Stimulated activated CD4-positive, alpha-beta T cell treated with anti-CD3 and anti-CD28 coated beads, TNF-alpha, amount 100 ng/mL, for 24 hours (primary cell): ENCODE measurements around the gene GRAMD1A.

Experiments
- DNase-seq, 3 experiments: peaks; one replicate each; pipeline ENCODE4 v3.0.0-alpha.2; 2020; ENCODE audit warnings: low read depth in 3 of 3

GRAMD1A gene

DNA sequence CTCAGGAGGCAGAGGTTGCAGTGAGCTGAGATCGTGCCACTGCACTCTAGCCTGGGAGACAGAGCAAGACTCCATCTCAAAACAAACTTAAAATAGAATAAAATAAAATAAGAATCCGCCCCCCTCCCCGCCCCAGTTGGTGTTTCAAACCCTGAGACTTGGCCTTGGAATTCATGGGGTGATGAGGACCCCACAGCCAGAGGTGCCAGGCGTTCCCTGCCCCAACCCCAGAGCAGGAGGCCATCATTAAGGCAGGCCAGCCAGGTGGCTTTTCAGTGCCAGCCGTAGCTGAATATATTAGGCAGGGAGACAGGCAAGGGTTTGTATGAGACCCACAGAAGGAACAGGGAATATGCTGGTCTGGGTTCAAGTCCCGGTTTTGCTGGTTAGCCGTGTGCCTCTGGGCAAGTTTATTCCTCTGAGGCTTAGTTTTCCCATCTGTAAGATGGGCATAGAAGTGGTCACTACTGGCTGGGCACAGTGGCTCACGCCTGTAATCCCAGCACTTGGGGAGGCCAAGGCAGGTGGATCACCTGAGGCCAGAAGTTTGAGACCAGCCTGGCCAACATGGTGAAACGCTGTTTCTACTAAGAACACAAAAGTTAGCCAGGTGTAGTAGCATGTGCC is 53.7 kb downstream of the GRAMD1A start:
- DNase-seq = no peak

DNA sequence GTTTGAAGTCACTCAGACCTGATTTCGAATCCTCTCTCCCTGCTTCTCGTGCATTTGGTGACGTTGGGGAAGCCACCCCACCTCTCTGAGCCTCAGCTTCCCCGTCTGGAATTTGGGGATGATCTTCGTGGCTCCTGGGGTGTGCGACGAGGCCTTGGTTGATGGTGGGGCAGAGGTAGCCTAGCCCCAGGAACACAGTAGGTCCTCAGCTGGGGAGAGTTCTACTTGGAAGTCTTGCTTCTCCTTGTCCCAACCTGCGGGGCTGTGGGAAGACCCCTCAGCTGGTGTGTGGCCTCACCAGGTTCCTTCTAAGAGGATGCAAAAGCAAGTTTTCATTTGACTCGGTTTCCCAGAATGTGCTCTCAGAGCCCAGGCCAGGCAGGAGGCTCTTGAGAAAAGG is 54.5 kb downstream of the GRAMD1A start:
- DNase-seq = no peak

DNA sequence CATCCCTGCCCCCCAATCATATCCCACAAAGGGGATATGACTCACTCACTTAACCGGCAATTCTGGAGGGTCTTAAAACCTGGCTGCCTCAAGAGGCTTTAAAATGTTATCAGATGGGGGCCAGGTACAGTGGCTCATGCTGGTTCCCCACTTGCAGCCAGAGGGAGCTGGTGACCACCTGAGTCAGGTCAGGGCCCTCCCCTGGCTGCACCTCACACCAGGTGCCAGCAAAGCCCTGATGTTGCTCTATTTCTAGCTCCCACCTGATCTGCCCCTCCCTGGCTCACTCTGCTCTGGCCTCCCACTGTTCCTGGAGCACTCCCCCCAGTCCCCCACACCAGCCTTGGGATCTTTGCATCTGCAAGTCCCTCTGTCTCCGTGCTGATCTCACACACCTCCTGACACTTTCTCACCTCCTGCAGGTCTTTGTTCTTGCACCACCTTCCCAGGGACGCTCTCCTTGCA is 55.6 kb downstream of the GRAMD1A start:
- no peak for DNase-seq

DNA sequence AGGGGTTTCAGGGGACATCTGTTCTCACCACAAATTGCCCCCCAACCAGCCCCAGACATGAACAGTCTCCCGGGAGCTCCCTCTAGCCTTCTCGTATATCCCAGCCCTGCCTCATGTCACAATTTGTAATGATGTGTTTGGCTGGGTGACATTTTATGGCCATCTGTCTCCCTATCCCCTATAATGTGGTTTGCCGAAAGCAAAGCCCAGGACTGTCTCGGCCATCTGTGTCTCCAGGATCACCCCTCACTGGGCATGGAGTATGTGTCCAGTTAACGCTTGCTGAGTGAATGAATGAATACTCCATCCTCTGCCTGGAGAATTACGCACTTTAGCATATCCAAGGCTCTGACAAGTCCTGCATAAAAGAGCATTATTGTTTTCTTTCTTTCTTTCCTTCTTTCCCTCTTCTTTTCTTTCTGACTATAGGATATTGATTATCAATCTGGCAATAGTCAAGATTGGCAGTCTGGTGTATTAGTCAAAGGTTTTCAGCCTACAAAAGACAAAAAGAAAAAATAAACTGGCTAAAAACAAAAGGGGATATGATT is 56.5 kb downstream of the GRAMD1A start:
- no peak for DNase-seq

DNA sequence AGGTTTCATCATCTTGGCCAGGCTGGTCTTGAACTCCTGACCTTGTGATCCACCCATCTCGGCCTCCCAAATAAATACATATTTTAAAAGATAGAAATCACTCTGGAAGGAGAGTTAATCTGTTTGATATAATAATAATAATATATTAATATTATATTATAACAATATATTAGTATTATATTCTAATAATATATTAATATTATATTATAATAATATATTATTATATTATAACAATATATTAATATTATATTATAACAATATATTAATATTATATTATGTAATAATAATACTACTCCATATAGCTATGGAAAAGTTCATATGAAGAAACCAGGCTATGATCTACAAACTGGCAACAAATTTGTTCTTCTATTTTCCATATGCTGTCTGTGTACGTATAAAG is 58.2 kb downstream of the GRAMD1A start:
- DNase-seq = no peak

DNA sequence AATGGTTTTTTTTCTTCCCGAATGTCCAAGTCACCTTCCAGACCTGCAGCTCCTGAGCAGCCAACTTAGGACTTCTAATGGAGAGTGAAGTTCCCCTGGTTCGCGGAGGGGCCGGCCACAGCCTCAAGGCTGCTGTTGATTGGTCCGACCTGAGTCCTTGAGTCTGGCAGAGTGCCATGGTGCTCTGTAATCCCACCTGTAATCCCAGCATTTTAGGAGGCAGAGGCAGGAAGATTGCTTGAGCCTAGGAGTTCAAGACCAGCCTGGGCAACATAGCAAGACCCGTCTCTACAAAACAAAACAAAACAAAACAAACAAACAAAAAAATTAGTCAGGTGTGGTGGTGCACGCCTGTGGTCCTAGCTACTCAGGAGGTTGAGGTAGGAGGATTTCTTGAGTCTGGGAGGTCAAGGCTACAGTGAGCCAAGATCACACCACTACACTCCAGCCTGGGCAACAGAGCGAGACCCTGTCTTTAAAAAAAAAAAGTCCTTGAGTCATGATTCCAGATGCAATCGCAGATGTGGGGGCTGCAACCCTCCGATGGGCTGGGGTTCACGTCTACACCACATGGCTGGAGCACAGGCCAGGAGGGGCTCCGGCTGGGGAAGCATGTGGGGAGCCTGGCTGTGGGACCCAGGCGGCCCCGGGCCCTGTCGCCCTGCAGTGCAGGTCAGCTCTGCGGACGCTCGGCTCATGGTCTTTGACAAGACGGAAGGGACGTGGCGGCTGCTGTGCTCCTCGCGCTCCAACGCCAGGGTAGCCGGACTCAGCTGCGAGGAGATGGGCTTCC is 59.1 kb downstream of the GRAMD1A start:
- DNase-seq = no peak

DNA sequence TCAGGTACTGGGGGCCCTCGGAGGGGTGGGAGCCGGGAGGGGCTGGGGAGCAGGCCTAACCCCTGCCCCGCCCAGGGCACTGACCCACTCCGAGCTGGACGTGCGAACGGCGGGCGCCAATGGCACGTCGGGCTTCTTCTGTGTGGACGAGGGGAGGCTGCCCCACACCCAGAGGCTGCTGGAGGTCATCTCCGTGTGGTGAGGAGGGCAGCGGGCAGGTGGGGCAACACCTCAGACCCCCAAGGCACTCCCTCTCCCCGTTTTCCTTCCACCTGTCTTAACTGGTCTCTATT is 59.6 kb downstream of the GRAMD1A start:
- no peak for DNase-seq

DNA sequence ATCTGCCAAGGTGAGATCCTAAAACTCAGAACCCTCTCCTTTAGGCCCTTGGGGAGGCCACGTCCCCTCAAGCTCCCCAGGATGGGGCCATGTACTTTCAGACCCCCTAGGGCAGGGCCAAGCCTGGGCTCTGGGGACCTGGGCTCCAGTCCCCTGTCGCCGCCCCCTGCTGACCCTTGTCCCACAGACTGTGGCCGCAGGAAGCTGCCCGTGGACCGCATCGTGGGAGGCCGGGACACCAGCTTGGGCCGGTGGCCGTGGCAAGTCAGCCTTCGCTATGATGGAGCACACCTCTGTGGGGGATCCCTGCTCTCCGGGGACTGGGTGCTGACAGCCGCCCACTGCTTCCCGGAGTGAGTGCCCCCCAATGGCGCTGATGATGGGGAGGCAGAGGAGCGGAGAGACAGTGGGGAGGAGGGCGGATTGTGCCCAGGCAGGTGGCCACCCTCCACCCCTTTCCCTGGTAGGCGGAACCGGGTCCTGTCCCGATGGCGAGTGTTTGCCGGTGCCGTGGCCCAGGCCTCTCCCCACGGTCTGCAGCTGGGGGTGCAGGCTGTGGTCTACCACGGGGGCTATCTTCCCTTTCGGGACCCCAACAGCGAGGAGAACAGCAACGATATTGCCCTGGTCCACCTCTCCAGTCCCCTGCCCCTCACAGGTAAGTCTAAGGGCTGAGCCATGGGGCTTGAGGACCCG is 60.2 kb downstream of the GRAMD1A start:
- no peak for DNase-seq

DNA sequence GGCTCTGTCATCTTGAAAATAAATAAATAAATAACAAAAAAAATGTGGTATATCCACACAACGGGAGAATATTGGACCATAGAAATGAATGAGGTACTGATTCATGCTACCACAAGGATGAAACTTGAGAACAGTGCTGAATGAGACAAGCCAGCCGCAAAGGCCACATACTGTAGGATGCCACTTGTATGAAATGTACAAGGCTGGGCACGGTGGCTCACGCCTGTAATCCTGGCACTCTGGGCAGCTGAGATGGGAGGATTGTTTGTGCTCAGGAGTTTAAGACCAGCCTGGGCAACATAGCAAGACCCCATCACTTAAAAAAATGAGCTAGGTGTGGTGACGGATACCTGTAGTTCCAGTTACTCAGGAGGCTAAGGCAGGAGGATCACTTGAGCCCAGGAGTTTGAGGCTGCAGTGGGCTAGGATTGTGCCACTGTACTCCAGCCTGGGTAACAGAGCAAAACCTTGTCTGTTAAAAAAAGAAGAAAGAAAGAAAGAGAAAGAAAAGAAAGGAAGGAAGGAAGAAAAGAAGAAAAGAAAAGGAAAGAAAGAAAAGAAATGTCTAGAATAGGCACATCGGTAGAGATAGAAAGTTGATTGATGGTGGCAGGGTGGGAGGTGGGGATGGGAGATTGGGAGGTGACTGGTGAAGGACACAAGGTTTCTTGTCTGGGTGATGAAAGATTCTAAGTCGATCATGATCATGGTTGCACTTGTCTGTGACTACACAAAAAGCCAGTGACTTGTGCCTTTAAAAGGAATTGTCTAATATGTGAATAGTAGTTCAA is 61.7 kb downstream of the GRAMD1A start:
- DNase-seq = no peak

DNA sequence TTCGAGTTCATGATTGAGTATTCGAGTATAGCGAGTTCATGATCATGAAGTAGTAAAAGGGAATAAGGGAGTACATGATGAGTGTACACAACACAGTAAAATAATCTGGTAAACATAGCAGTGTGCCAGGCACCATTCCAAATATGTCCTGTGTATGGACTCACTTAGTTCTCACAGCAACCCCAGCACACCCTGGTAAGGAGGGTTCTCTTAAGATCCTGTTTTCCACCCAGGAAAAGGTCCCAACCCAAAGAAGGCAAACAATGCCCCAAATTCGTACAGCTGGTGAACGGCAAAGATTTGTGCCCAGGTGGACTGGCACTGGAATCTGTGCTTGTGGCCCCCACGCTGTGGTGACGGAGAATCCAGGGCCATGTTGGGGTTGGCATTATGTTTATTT is 62.8 kb downstream of the GRAMD1A start:
- no peak for DNase-seq

DNA sequence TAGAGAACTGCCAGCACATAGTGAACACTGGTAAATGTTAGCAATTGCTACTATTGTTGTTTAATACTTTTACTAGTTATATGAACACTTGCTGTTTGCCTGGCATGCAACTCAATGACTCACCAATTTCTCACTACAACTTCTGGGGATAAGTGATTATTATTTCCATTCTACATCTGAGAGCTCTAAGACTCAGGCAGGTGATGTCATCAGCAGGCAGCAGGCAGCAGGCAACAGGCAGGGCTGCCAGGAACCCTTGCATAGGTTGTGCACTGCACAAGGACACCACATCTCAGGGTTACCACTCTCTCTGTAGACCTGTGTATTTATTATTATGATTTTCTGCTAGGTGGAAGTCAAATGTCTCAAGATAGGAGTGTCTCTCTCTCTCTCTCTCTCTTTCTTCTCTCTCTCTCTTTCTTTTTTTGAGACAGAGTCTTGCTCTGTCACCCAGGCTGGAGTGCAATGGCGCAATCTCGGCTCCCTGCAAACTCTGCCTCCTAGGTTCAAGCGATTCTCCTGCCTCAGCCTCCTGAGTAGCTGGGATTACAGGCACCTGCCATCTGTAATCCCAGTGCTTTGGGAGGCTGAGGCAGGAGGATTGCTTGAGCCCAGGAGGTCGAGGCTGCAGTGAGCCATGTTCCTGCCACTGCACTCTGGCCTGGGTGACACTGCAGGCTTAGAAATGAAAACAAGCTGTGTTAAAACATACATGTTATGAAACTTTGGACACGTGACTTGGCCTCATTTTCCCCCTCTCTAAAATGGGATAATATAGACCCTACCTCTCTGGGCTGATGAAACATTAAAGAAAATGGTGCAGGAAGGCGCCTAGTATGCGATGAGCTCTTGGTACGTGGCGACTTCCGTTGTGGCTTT is 64.1 kb downstream of the GRAMD1A start:
- DNase-seq = peak in 1 of 3 experiments; percentile 21

DNA sequence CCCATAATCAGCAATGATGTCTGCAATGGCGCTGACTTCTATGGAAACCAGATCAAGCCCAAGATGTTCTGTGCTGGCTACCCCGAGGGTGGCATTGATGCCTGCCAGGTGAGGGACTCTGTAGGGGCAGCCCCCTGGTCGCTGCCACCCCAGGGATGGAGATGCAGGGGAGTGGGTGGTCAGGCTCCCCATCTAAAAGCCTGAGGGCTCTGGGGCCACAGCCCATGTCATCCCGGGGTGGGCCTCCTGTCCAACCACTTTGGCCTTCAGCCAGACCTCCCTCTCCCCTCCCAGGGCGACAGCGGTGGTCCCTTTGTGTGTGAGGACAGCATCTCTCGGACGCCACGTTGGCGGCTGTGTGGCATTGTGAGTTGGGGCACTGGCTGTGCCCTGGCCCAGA is 65.5 kb downstream of the GRAMD1A start:
- DNase-seq = no peak

DNA sequence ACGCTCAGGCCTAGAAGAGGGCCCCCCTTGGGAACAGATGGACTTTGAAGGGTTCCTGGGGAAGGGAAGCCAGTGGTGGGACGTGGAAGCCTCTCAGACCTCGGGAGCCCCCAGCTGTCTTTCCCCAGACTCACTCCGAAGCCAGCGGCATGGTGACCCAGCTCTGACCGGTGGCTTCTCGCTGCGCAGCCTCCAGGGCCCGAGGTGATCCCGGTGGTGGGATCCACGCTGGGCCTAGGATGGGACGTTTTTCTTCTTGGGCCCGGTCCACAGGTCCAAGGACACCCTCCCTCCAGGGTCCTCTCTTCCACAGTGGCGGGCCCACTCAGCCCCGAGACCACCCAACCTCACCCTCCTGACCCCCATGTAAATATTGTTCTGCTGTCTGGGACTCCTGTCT is 66.0 kb downstream of the GRAMD1A start:
- no peak for DNase-seq

DNA sequence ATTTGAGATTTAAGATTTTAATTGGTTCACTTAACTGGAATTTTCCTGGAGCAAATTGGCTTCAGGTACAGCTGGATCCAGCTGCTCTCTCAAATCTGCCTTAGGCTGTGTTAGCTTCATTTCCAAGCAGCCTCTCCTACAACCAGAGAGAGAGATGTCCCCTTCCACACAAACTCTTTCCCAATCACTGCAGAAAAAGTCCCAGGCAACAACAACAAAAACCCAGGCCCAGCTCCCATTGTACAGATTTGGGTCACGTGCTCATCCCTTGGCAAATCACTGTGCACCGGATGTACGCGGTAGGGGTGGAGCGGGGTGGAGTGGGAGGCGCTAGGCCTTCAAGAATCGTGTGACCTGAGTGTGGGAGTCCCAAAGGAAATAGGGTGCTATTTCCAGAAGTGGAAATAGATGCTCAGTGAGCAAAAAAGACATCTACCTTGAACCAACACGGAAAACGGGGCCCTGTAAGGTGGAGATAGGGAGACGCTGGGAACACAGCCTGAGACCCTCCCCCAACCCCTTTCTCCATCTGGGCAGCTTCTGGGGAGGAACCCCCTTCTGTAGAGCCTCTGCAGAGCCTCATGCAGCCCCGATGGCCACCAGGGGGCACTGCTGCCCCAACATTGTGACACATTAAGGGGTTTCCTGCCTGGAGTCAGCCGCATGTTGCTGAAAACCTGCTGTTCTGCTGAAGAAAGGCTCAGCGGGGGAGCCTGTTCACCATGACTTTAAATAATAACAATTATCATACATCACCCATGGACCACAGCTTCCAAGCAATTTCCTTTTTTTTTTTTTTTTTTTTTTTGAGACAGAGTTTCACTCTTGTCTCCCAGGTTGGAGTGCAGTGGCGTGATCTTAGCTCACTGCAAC is 66.8 kb downstream of the GRAMD1A start:
- DNase-seq = peak; percentile 77 to 93 (median 84)

DNA sequence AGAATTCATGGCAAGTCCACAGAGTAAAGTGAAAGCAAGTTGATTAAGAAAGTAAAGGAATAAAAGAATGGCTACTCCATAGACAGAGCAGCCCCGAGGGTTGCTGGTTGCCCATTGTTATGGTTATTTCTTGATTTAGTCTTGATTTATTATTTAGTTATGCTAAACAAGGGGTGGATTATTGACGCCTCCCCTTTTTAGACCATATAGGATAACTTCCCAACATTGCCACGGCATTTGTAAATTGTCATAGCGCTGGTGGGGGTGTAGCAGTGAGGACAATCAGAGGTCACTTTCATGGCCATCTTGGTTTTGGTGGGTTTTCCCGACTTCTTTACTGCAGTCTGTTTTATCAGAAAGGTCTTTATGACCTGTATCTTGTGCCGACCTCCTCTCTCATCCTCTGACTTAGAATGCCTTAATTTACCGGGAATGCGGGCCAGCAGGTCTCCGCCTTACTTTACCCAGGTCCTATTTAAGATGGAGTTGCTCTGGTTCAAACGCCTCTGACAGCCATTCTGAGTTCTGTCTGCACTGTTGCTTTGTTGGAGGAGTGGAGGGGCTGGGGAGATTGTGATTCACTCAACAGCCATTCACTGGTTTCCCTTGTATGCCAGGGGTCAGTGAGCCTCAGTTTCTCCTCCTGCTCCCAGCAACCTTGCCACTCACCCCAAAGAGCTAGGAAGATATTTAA is 69.0 kb downstream of the GRAMD1A start:
- no peak for DNase-seq

DNA sequence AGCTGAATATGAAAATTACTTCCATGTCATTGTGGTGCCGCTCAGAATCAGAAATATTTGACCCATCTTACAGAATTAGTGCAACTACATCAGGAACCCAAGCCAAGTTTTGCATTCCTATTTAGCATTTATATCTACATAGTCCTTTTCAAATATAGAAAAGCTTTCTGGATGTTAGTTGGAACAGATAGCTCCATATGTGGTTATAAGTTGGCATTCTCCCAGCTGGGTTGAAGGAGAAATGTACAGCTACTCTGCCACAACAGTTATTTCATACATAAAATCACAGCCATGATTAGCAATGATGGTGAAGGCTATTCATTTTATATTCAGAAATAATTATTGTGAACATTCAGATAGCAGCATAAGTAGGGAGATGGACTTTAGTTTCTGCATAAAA is 69.6 kb downstream of the GRAMD1A start:
- DNase-seq = no peak

DNA sequence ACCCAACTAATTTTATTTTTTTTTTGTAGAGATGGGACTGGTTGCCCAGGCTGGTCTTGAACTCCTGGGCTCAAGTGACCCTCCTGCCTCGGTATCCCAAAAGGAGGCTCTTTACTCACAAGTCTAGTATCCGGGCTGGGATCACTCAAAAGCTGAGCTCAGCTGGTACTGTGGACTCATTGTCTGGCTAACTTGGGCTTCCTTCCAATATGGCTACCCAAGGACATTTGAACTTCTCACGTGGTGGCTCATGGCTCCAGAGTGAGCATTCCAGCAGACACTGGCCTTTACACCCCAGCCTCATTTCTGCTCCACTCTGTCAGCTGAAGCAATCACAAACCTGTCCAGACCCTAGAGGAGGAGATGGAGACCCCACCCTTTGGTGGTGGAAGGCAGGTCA is 70.3 kb downstream of the GRAMD1A start:
- DNase-seq = no peak

DNA sequence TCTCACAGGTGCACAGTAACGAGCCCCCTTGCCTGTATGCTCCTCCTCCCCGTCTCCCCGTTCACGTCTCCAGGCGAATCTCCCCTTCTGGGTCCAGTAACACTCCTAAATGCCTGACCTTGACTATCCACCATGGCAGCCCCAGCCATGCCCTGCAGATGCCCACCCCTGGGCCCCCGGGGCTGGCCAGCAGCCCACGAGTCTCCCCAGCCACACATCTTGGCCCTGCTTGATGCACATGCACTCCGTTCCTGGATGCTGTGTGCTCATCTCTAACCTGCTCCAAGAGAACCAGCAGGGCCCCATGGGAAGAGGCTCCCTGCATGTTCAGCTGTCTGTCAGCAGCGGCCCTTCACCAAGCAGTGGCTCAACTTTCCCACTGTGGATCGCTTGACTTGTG is 73.4 kb downstream of the GRAMD1A start:
- no peak for DNase-seq

DNA sequence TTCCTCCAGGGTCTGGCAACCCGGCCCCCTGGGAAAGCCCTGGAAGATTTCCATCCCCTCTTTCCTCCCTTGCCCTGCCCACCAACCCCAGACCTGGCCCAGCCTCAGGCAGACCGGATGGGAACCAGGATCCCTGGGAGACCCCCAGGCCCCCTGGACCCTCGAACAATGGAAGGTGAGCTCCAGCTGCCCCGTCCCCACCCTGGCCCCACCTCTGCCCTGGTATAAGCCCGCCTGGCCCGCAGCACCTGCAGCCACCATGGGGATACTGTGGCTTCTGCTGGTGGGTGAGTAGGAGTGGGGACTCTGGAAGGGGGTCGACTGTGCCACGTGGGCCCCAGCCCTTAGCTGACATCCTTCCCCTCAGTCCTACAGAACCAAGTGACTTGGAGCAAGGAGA is 73.8 kb downstream of the GRAMD1A start:
- DNase-seq = no peak
